ENCODE data around the gene ZNF316. TPM values are rescaled to one million over a fixed set of nuclear protein-coding genes. Genes with fewer than 3 reads are reported as not detected.
"Not testable (repeated sequence)": the region's sequence is repeated elsewhere in the genome, so short reads cannot be mapped to it uniquely, and the experiment has no call there.

Gene ZNF316
- total RNA-seq, 1 experiment from 2014 or later: 7.7 TPM

GRCh38 chr7:6647080-6647479, 10.0 kb downstream of the ZNF316 start:
- DNase-seq (ENCODE audit: low spot score): no peak

DNA sequence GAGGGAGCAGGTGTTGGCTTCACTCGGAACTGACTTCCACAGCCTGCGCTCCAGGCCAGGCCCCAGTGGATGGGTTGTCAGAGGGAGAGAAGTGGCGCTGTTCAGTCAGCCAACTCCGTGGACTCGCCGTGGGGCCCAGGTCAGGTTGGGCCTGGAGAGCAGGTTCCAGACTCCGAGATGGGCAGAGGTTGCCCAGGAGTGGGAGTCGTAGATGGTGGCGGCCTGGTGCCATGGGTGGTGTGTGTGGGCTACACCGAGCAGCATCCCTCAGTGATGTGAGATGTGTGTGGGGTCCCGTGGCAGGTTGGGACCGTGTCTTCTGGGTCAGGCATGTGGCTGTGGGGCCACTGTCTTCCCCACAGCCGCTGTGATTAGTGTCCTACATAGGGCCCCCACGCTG, 10.4 kb downstream of the ZNF316 start:
- no peak for DNase-seq (ENCODE audit: low spot score)

- DNase-seq (ENCODE audit: low spot score): no peak
Observed at GRCh38 chr7:6648066-6648814, 11.1 kb downstream of the ZNF316 start.

- no peak for DNase-seq (ENCODE audit: low spot score)
Observed at GRCh38 chr7:6648815-6649104, 11.6 kb downstream of the ZNF316 start.

- DNase-seq (ENCODE audit: low spot score): no peak
Observed at GRCh38 chr7:6649241-6649961, 12.3 kb downstream of the ZNF316 start.

- no peak for DNase-seq (ENCODE audit: low spot score)
Observed at GRCh38 chr7:6650086-6650485, 13.0 kb downstream of the ZNF316 start.

GRCh38 chr7:6650521-6651011, 13.4 kb downstream of the ZNF316 start:
- DNase-seq (ENCODE audit: low spot score): no peak

- no peak for DNase-seq (ENCODE audit: low spot score)
Observed at GRCh38 chr7:6651851-6652445, 14.8 kb downstream of the ZNF316 start.

DNA sequence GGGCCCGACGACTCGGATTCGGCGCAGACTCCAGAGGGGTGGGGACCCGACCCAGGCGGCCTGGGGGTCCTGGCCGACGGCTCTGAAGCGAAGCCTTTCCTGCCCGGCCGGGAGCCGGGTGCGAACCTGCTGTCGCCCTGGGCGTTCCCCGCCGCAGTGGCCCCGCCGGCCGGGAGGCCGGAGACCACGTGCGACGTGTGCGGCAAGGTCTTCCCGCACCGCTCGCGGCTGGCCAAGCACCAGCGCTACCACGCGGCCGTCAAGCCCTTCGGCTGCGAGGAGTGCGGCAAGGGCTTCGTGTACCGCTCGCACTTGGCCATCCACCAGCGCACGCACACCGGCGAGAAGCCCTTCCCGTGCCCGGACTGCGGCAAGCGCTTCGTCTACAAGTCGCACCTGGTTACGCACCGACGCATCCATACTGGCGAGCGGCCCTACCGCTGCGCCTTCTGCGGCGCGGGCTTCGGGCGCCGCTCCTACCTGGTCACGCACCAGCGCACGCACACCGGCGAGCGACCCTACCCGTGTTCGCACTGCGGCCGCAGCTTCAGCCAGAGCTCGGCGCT, 15.4 kb downstream of the ZNF316 start:
- DNase-seq (ENCODE audit: low spot score): no peak

- no peak for DNase-seq (ENCODE audit: low spot score)
Observed at GRCh38 chr7:6653071-6654003, 16.2 kb downstream of the ZNF316 start.

DNA sequence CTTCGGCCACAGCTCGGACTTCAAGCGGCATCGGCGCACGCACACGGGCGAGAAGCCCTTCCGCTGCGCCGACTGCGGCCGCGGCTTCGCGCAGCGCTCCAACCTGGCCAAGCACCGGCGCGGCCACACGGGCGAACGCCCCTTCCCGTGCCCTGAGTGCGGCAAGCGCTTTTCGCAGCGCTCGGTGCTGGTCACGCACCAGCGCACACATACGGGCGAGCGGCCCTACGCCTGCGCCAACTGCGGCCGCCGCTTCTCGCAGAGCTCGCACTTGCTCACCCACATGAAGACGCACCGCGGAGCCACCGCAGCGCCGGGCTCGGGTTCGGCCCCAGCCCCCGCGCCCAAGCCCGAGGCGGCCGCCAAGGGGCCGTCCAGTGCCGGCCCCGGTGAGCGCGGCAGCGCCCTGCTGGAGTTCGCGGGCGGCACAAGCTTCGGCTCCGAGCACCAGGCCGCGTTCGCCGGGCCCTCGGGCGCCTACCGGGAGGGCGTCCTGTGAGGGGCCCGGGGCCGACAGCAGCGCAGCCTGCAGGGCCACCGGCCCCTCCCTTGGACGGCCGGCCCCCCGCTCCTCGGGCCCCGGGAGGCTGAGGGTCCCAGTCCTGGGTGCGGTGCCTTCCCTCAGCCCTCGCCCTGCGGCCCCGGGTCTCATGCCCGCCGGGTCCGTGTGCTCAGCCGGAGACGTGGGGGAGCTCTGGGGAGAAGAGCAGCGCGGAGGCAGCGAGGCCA, 17.2 kb downstream of the ZNF316 start:
- no peak for DNase-seq (ENCODE audit: low spot score)

DNA sequence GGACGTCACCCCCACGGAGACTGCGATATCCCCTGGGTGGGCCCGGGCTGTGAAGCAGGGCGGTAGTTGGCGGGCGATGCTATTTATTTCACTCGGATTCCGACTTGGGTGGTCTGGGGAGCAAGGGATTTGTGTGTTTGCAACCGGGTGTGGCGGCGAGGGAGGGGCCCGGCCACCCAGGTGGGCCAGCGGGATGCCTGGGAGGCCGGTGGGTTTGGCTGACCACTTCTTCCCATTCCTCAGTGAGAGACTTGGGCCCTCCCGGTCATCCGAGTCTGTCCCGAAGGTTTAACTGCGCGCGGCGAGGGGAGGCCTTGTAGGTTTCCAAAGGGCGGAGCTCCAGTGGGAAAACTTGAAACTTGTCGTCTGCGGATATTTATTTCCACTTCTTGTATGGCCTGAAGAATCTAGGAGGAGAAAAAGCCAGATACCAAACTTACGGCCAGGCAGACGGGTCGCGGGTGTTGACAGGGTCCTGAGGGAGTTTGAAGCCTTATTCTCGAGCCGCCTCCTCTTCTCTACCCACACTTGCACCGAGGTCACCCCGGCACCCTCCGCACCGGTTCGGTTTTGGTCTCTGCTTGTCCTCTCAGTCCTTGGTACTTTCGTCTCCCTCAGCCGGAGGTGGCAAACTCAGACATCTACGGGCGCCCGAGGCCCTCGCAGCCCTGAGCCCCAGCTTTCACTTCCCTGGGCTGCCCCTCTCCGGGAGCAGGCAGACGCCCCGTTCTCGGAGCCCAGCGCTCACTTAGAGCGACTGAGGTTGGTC, 17.9 kb downstream of the ZNF316 start:
- DNase-seq (ENCODE audit: low spot score): no peak

- DNase-seq (ENCODE audit: low spot score): no peak
Observed at GRCh38 chr7:6655636-6656385, 18.7 kb downstream of the ZNF316 start.

- no peak for DNase-seq (ENCODE audit: low spot score)
Observed at GRCh38 chr7:6656413-6656812, 19.3 kb downstream of the ZNF316 start.

DNA sequence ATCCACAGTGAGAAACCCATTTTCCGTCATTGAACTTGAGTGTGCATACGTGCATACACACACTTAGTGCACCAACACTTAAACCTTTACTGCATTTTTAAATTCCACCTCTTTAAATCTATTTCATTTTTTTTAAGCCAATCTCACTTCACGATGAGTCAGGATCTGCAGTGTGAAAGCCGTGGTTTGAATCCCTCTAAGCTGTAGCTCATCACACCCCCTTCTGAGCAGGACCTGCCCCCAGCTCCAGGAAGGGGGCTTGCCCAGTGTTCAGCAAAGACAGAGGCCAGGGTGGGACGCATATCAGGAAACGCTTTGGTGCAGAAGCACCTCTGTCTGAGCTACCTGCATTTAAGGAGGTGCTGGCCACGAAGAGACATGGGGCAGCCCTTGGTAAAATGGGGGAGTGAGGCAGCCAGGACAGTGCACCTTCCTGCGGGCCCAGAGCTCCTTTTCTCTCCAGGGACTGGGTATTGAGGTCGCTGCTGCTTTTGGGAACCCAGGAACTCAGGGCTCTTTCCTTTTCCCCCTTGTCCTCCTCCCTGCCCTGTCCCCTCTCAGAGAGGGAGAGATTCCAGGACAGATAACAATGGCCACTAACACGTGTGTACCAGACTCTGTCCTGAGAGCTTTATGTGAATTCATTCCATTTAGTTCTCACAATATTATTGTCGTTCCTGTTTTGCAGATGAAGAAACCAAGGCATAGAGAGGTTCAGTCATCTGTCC, 21.7 kb downstream of the ZNF316 start:
- DNase-seq (ENCODE audit: low spot score): no peak

- not testable (repeated sequence) for DNase-seq (ENCODE audit: low spot score)
Observed at GRCh38 chr7:6670851-6671250, 33.7 kb downstream of the ZNF316 start.

GRCh38 chr7:6675807-6676405, 38.8 kb downstream of the ZNF316 start:
- no peak for DNase-seq (ENCODE audit: low spot score)

DNA sequence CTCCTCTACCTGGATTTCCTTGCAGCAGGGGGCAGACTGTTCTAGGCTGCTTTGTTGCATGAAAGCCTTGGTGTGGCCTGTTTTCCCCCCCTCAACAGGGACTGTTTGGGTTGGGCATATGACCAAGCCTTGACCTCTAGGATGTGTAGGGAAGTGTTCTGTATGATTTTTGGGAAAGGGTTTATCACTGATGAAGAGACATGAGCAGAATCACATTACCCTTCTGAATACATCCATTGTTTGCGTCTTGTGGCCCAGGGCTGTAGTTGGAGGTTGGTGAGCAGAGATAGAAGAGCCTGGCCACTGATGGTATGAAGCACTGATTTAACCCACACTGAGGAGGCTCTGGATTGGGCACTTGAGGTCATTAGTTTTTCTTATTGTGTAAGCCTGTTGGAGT, 43.0 kb downstream of the ZNF316 start:
- no peak for DNase-seq (ENCODE audit: low spot score)

Data from A172 (cell line).